A673 (cell line): ENCODE measurements around the gene ADAM12.

ENCODE experiments used
- EZH2 ChIP-seq: fragments of 200-600 bp; sonication (generic); IDR thresholded peaks from 2 replicates; pipeline ENCODE4 v1.6.1; 2017; ENCODE audit warnings: borderline replicate concordance, low read depth, mild to moderate bottlenecking, mixed read lengths, antibody characterized with exemption, low read length; ENCODE audit not compliant: poor library complexity, severe bottlenecking
- TF ChIP-seq, protein P1 (sequence below): fragments of 300-800, 200-600 bp; sonication (generic); conservative IDR thresholded peaks from 2 replicates; pipeline ENCODE4 v1.5.1; 2017; ENCODE audit warnings: low read depth, mild to moderate bottlenecking, antibody characterized with exemption, low read length, moderate library complexity, mixed read lengths

DNA sequence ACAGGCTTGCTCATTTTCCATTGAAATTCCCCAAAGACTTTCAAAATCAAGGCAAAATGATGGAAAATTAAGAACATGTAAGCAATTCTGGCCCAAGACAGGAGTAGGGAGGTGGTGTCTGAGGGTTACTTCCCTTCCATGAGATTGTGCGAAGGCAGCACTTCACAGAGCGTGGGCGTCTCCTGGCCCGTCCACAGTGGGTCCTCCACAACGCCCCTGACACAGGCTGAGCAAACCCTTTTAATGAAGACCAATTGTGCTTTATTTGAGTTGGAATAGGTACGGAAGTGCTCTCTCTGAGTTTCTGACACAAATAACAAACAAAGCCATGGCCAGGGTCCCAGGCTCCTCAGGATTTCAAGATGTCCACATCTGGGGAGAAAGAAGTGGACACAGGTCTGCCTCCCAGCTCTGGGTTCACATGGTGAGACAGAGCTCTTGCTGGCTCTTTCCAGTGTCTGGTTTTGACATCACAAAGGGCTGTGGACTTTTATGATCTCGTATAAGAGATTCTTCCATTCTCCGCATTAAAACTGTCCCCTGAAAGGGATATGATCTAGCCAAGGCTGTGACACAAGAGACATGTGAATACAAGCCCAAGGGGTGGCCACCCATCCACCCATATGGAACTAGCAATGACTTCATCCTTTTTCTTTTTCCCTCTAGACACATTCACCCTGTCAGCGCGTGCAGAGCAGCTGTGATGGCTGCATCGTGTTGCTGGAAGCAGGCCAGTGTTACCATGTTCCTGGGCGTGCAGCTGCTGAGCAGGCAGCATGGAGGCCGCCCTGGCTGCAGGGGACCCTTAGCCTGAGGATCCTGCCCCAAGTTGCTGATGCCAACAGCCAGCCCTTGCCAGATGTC lies 145.6 kb downstream of the ADAM12 start:
- TF ChIP-seq, protein P1, sequence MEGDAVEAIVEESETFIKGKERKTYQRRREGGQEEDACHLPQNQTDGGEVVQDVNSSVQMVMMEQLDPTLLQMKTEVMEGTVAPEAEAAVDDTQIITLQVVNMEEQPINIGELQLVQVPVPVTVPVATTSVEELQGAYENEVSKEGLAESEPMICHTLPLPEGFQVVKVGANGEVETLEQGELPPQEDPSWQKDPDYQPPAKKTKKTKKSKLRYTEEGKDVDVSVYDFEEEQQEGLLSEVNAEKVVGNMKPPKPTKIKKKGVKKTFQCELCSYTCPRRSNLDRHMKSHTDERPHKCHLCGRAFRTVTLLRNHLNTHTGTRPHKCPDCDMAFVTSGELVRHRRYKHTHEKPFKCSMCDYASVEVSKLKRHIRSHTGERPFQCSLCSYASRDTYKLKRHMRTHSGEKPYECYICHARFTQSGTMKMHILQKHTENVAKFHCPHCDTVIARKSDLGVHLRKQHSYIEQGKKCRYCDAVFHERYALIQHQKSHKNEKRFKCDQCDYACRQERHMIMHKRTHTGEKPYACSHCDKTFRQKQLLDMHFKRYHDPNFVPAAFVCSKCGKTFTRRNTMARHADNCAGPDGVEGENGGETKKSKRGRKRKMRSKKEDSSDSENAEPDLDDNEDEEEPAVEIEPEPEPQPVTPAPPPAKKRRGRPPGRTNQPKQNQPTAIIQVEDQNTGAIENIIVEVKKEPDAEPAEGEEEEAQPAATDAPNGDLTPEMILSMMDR, result no peak
- no peak for TF ChIP-seq EZH2
